Upper lobe of left lung (tissue), 6 donors: ENCODE measurements around the gene PRKCE. TPM values are rescaled to one million over a fixed set of nuclear protein-coding genes. Genes with fewer than 3 reads are reported as not detected.

ENCODE experiments used
- ATAC-seq, 2 donors: fragments of 200-7000 bp; cut with Tn5 transposase; one replicate each; pipeline ENCODE4 v1.9.1; 2022; ENCODE audit warnings: mild to moderate bottlenecking in 2 of 2, moderate library complexity in 2 of 2; ENCODE audit not compliant: low FRiP score in 2 of 2
- DNase-seq, 2 donors: peaks; one replicate each; pipeline ENCODE4 v3.0.0-alpha.2; 2019 to 2020
- H3K27ac ChIP-seq, 4 donors: fragments of 200-600 bp; sonication (generic); one replicate each; pipeline ENCODE4 v1.5.1; 2016 to 2019
- H3K27me3 ChIP-seq, 4 donors: fragments of 200-600 bp; sonication (generic); one replicate each; pipeline ENCODE4 v1.5.1; 2017 to 2019
- H3K36me3 ChIP-seq, 4 donors: fragments of 200-600 bp; sonication (generic); one replicate each; pipeline ENCODE4 v1.5.1; 2016 to 2019
- H3K4me1 ChIP-seq, 4 donors: fragments of 200-600 bp; sonication (generic); one replicate each; pipeline ENCODE4 v1.5.1; 2018 to 2019
- H3K4me3 ChIP-seq, 4 donors: fragments of 200-600 bp; sonication (generic); one replicate each; pipeline ENCODE4 v1.5.1; 2017 to 2019; ENCODE audit warnings: mild to moderate bottlenecking in 2 of 4, moderate library complexity in 1 of 4
- H3K9me3 ChIP-seq, 4 donors: fragments of 200-600 bp; sonication (generic); one replicate each; pipeline ENCODE4 v1.5.1; 2018 to 2019
- EP300 ChIP-seq, 4 donors: sonication (generic); formaldehyde crosslinking; IDR thresholded peaks; one replicate each; pipeline ENCODE4 v1.5.1; 2017; ENCODE audit warnings: antibody characterized with exemption in 4 of 4, control low read depth in 2 of 4
- POLR2A ChIP-seq, 4 donors: fragments of 450-650 bp; IDR thresholded peaks; one replicate each; pipeline ENCODE4 v1.5.1; 2016 to 2017; ENCODE audit warnings: antibody characterized with exemption in 4 of 4, mild to moderate bottlenecking in 2 of 4
- POLR2AphosphoS5 ChIP-seq, 2 donors: sonication (generic); formaldehyde crosslinking; IDR thresholded peaks; one replicate each; pipeline ENCODE4 v1.5.1; 2017; ENCODE audit warnings: antibody characterized with exemption in 2 of 2
- WGBS, 2 donors: methylation state at CpG; one replicate each; pipeline ENCODE4 v1.1.5; 2017 to 2018; 5-methylcytosine and 5-hydroxymethylcytosine counted together
- total RNA-seq, 6 donors: library from RNA; depleted of rRNA in 4 of 6; stranded (reverse); fragments of >200 nt in 4 of 6; gene quantifications; one replicate each; pipeline versions ENCODE4 v1.1.0 to v1.2.1, GENCODE V29; 2016 to 2021
- TF ChIP-seq, protein P1 (sequence below), 6 experiments: fragments of 450-650 bp in 4 of 6; fragments of 200-600 bp in 2 of 6; sonication (generic) in 2 of 6; IDR thresholded peaks; one replicate each; pipeline ENCODE4 v1.5.1; 2016 to 2019; ENCODE audit warnings: antibody characterized with exemption in 6 of 6
- donor health status: DM: no; HTN: no; CAD: no; lungs with moderate emphysema.
- donor health status: DM: no; HTN: yes; CAD: no; lungs with severe emphysema.

The PRKCE gene
- total RNA-seq, 6 donors from 2014 or later = 54.9 to 124 (median 75.6) TPM

DNA sequence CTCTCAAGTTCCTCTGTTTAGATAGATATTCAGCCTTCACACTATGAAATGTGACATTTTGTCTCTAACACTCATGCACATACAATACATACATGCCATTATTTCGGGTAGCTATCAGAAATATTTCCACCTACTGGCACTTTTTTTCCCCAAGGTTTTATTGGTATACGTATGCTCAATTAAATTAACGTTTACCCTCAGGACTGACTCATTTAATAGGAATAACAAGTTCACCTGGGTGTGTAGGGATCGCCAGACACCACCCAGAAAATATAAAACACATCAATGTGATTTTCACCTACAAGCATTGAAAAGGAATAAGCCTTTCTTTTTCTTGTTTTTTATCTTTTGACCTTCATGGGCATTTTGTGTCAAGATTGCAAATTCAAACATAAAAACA, 507.2 kb downstream of the PRKCE start:
- no peaks in the 10 kb centered on the region for H3K27me3 ChIP-seq
- TF ChIP-seq, protein P1, sequence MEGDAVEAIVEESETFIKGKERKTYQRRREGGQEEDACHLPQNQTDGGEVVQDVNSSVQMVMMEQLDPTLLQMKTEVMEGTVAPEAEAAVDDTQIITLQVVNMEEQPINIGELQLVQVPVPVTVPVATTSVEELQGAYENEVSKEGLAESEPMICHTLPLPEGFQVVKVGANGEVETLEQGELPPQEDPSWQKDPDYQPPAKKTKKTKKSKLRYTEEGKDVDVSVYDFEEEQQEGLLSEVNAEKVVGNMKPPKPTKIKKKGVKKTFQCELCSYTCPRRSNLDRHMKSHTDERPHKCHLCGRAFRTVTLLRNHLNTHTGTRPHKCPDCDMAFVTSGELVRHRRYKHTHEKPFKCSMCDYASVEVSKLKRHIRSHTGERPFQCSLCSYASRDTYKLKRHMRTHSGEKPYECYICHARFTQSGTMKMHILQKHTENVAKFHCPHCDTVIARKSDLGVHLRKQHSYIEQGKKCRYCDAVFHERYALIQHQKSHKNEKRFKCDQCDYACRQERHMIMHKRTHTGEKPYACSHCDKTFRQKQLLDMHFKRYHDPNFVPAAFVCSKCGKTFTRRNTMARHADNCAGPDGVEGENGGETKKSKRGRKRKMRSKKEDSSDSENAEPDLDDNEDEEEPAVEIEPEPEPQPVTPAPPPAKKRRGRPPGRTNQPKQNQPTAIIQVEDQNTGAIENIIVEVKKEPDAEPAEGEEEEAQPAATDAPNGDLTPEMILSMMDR (IDR thresholded peaks at IDR 0.05) = no peak
- no peak for TF ChIP-seq POLR2AphosphoS5 (IDR thresholded peaks at IDR 0.05)
- no peak for TF ChIP-seq POLR2A (IDR thresholded peaks at IDR 0.05)
- no peak for TF ChIP-seq EP300 (IDR thresholded peaks at IDR 0.05)
- H3K4me1 ChIP-seq = peaks cover 22 to 43% (median 36%) of the 10 kb centered on the region in 4 donors
- H3K4me3 ChIP-seq = no peak overlapping the region
- WGBS, 2 donors = 83 to 94% methylated on average over 4 of the region's 4 CpGs
- peaks cover 0 to 74% (median 26%) of the 10 kb centered on the region in 4 donors for H3K36me3 ChIP-seq
- ATAC-seq (no peak), DNase-seq (no peak)
- H3K27ac ChIP-seq = no peak overlapping the region
- no peaks in the 10 kb centered on the region for H3K9me3 ChIP-seq

DNA sequence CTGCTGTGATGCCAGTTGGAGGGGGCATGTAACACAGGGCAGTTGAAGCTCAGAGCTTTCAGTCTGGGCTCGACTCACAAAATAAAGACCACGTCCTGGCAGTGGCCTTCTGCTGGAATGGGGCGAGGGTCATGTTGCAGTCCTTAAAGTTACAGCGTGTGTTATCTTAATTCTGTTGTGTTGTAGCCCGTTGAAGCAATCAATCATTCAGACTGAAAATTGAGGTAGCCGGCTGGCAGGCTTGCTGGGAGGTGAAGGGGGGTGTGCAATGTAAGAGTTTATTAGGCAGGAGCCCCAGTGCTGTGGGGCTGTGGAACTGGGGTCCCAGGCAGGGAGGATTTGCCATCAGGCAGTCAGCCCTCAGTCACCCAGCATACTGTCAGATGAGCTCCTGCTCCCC, 508.9 kb downstream of the PRKCE start:
- ATAC-seq = no peak
- 70 to 71% methylated on average over 6 of the region's 6 CpGs for WGBS, 2 donors
- no peak for DNase-seq
- Histone ChIP-seq H3K27me3 (no peaks in the 10 kb centered on the region), H3K4me3 (no peak overlapping the region), H3K27ac (peak overlapping the region in 2 of 4 donors; percentile 69 to 83), H3K4me1 (peaks cover 39 to 58% (median 52%) of the 10 kb centered on the region in 4 donors), H3K36me3 (peaks cover 0 to 62% (median 19%) of the 10 kb centered on the region in 4 donors), H3K9me3 (no peaks in the 10 kb centered on the region)
- TF ChIP-seq, protein P1 (IDR thresholded peaks at IDR 0.05) = no peak
- TF ChIP-seq POLR2A (IDR thresholded peaks at IDR 0.05) (no peak), EP300 (IDR thresholded peaks at IDR 0.05) (no peak), POLR2AphosphoS5 (IDR thresholded peaks at IDR 0.05) (no peak)

DNA sequence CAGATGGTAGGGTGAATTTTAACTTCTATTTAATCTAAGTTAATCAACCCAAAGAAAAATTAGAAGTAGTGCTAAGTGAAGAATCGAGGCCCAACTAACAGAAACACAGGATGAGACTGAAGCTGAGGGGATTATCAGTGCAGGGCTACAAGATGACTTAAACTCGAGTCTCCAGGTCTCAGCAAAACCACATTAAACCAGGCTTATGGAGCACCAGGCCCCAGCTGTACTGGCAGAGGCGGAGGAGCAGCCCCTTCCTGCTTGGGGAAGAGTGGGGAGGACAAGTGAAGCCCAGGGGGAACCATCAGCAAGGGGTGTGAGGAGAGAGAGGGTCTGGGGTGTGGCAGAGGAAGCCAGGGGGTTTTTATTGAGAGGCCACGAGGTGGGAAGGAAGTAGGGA, 509.8 kb downstream of the PRKCE start:
- Histone ChIP-seq H3K4me1 (peaks cover 41 to 65% (median 57%) of the 10 kb centered on the region in 4 donors), H3K9me3 (no peaks in the 10 kb centered on the region), H3K27ac (peak overlapping the region; percentile 5 to 83 (median 61)), H3K36me3 (peaks cover 0 to 62% (median 18%) of the 10 kb centered on the region in 4 donors), H3K27me3 (no peaks in the 10 kb centered on the region), H3K4me3 (no peak overlapping the region)
- WGBS, 2 donors = 58 to 64% methylated on average over 4 of the region's 4 CpGs
- no peak for ATAC-seq
- no peak for DNase-seq
- TF ChIP-seq POLR2A (IDR thresholded peaks at IDR 0.05) (no peak), EP300 (IDR thresholded peaks at IDR 0.05) (no peak), POLR2AphosphoS5 (IDR thresholded peaks at IDR 0.05) (no peak)
- TF ChIP-seq, protein P1 (IDR thresholded peaks at IDR 0.05) = no peak

GRCh38 chr2:46161911-46162310, 510.4 kb downstream of the PRKCE start:
- Histone ChIP-seq H3K9me3 (no peaks in the 10 kb centered on the region), H3K4me1 (peaks cover 41 to 62% (median 54%) of the 10 kb centered on the region in 4 donors), H3K36me3 (peaks cover 0 to 62% (median 16%) of the 10 kb centered on the region in 4 donors), H3K4me3 (no peak overlapping the region), H3K27me3 (no peaks in the 10 kb centered on the region), H3K27ac (peak overlapping the region in 3 of 4 donors; percentile 5 to 83 (median 69))
- TF ChIP-seq POLR2A (IDR thresholded peaks at IDR 0.05) (no peak), EP300 (IDR thresholded peaks at IDR 0.05) (no peak), POLR2AphosphoS5 (IDR thresholded peaks at IDR 0.05) (no peak)
- TF ChIP-seq, protein P1 (IDR thresholded peaks at IDR 0.05) = no peak
- ATAC-seq (no peak), DNase-seq (no peak)
- 74 to 80% methylated on average over 3 of the region's 3 CpGs for WGBS, 2 donors
